Measurements from ENCODE around the gene CAMK1D. TPM values are rescaled to one million over a fixed set of nuclear protein-coding genes. Genes with fewer than 3 reads are reported as not detected.

The CAMK1D gene
- total RNA-seq, 1 experiment from 2014 or later = 10.2 TPM

DNA sequence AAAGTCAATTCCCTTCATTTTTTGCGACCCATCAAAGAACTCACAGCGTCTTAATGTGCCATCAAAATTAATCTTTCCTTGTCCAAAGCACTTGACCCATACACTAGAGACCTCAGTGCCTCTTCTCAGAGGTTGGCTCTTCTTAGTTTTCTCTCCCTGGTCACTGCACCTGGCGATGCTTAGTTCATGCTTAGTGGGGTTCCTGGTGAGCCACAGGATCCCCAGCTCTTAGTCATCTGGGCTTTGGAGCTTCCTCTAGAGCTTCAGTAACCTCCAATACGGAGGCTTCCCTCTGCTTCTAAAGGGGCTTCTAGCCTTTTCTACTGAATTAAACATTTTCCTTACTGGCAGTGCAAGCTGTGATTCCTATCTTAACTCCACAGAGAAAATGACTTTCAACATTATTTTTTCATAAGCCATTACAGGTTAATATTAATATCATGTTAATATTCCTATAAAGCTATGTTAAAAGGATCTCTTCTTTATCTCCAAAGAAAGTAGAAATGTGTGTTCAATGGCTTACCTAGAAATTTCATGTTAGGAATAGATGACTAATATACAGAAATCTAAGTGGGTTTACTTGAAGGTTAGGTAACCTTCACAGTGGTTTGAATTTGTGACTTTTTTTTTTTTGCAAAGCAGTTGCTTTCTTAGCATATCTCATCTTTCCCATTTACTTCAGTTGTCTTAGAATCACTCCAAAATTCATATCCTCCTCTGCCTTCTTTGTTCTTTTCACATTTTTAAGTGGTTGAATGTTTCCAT, 295.2 kb downstream of the CAMK1D start:
- ATAC-seq = no peak
- Mint-ChIP-seq H3K4me1 (peaks cover 4% of the 10 kb centered on the region), H3K9me3 (0 out of 2 replicates have a peak, but pooled peaks cover 3% of the 10 kb centered on the region), H3K27ac (peak overlapping the region; percentile 33; the same call in 1 of the 2 replicates), H3K36me3 (no peaks in the 10 kb centered on the region), H3K4me3 (no peak overlapping the region), H3K27me3 (ENCODE audit: low read depth) (no peaks in the 10 kb centered on the region)
- TF ChIP-seq SMAD4 (CRISPR knock-in tag; IDR thresholded peaks at IDR 0.05) (no peak), ZNF219 (CRISPR knock-in tag; IDR thresholded peaks at IDR 0.05; ENCODE audit: borderline replicate concordance) (no peak), ESRRA (CRISPR knock-in tag; IDR thresholded peaks at IDR 0.05; ENCODE audit: borderline replicate concordance) (no peak), ZNF263 (CRISPR knock-in tag; IDR thresholded peaks at IDR 0.05; ENCODE audit: low read depth) (no peak), FOXP4 (CRISPR knock-in tag; IDR thresholded peaks at IDR 0.05) (no peak), TEAD1 (CRISPR knock-in tag; IDR thresholded peaks at IDR 0.05) (no peak), ZNF317 (CRISPR knock-in tag; IDR thresholded peaks at IDR 0.05; ENCODE audit: borderline replicate concordance, low read depth) (no peak), EMX1 (CRISPR knock-in tag; IDR thresholded peaks at IDR 0.05) (no peak)
- TF ChIP-seq, protein P1, sequence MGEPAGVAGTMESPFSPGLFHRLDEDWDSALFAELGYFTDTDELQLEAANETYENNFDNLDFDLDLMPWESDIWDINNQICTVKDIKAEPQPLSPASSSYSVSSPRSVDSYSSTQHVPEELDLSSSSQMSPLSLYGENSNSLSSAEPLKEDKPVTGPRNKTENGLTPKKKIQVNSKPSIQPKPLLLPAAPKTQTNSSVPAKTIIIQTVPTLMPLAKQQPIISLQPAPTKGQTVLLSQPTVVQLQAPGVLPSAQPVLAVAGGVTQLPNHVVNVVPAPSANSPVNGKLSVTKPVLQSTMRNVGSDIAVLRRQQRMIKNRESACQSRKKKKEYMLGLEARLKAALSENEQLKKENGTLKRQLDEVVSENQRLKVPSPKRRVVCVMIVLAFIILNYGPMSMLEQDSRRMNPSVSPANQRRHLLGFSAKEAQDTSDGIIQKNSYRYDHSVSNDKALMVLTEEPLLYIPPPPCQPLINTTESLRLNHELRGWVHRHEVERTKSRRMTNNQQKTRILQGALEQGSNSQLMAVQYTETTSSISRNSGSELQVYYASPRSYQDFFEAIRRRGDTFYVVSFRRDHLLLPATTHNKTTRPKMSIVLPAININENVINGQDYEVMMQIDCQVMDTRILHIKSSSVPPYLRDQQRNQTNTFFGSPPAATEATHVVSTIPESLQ (CRISPR knock-in tag; IDR thresholded peaks at IDR 0.05) = no peak
- TF ChIP-seq, protein P2, sequence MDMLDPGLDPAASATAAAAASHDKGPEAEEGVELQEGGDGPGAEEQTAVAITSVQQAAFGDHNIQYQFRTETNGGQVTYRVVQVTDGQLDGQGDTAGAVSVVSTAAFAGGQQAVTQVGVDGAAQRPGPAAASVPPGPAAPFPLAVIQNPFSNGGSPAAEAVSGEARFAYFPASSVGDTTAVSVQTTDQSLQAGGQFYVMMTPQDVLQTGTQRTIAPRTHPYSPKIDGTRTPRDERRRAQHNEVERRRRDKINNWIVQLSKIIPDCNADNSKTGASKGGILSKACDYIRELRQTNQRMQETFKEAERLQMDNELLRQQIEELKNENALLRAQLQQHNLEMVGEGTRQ (CRISPR knock-in tag; IDR thresholded peaks at IDR 0.05) = no peak
- TF ChIP-seq, protein P3, sequence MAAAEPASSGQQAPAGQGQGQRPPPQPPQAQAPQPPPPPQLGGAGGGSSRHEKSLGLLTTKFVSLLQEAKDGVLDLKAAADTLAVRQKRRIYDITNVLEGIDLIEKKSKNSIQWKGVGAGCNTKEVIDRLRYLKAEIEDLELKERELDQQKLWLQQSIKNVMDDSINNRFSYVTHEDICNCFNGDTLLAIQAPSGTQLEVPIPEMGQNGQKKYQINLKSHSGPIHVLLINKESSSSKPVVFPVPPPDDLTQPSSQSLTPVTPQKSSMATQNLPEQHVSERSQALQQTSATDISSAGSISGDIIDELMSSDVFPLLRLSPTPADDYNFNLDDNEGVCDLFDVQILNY (CRISPR knock-in tag; IDR thresholded peaks at IDR 0.05) = no peak
- ChIA-PET CTCF (interaction anchor here (0.6 to 2.1 kb wide), 3 partner anchors 8 to 380 kb away, joined by 3 to 9 read pairs (median 4); no protein-coding TSS in a partner anchor), POLR2A (no interaction called here)
- no peak for DNase-seq (ENCODE audit: low spot score)

- Mint-ChIP-seq H3K36me3 (no peaks in the 10 kb centered on the region), H3K4me3 (no peak overlapping the region), H3K9me3 (0 out of 2 replicates have a peak, but pooled peaks cover 3% of the 10 kb centered on the region), H3K27me3 (ENCODE audit: low read depth) (no peaks in the 10 kb centered on the region), H3K4me1 (no peaks in the 10 kb centered on the region), H3K27ac (no peak overlapping the region; the same call in 1 of the 2 replicates)
- ATAC-seq (no peak), DNase-seq (ENCODE audit: low spot score) (no peak)
- CTCF ChIA-PET = interaction anchor here (2.0 kb wide), 1 partner anchor 11 kb away, joined by 8 read pairs; no protein-coding TSS in a partner anchor
- POLR2A ChIA-PET = no interaction called here
- TF ChIP-seq JUN (CRISPR knock-in tag; IDR thresholded peaks at IDR 0.05) = no peak
- no peak for TF ChIP-seq ZNF416 (CRISPR knock-in tag; IDR thresholded peaks at IDR 0.05)
- TF ChIP-seq, protein P4, sequence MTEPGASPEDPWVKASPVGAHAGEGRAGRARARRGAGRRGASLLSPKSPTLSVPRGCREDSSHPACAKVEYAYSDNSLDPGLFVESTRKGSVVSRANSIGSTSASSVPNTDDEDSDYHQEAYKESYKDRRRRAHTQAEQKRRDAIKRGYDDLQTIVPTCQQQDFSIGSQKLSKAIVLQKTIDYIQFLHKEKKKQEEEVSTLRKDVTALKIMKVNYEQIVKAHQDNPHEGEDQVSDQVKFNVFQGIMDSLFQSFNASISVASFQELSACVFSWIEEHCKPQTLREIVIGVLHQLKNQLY (CRISPR knock-in tag; IDR thresholded peaks at IDR 0.05) = no peak
- no peak for TF ChIP-seq TEAD4 (CRISPR knock-in tag; IDR thresholded peaks at IDR 0.05)
- no peak for TF ChIP-seq ZNF425 (CRISPR knock-in tag; conservative IDR thresholded peaks at IDR 0.05)
- TF ChIP-seq, protein P5, sequence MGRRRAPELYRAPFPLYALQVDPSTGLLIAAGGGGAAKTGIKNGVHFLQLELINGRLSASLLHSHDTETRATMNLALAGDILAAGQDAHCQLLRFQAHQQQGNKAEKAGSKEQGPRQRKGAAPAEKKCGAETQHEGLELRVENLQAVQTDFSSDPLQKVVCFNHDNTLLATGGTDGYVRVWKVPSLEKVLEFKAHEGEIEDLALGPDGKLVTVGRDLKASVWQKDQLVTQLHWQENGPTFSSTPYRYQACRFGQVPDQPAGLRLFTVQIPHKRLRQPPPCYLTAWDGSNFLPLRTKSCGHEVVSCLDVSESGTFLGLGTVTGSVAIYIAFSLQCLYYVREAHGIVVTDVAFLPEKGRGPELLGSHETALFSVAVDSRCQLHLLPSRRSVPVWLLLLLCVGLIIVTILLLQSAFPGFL (CRISPR knock-in tag; IDR thresholded peaks at IDR 0.05; ENCODE audit: borderline replicate concordance) = no peak
- TF ChIP-seq ZNF138 (CRISPR knock-in tag; conservative IDR thresholded peaks at IDR 0.05) = no peak
- TF ChIP-seq ATF1 (CRISPR knock-in tag; IDR thresholded peaks at IDR 0.05) = no peak
- no peak for TF ChIP-seq ESRRA (CRISPR knock-in tag; IDR thresholded peaks at IDR 0.05; ENCODE audit: borderline replicate concordance)
- TF ChIP-seq NFATC4 (CRISPR knock-in tag; IDR thresholded peaks at IDR 0.05) = no peak
These were observed 296.1 kb downstream of the CAMK1D start for GRCh38 chr10:12645449-12645848.

Data from WTC11 (cell line).